Vagina (tissue), 2 donors: ENCODE results near the gene ANKRD29.

ENCODE experiments used
- CTCF ChIP-seq, 3 experiments: fragments of 450-650 bp in 2 of 3; fragments of 200-600 bp in 1 of 3; sonication (generic) in 1 of 3; IDR thresholded peaks; one replicate each; pipeline ENCODE4 v1.5.1; 2017 to 2019; ENCODE audit warnings: antibody characterized with exemption in 3 of 3, mild to moderate bottlenecking in 2 of 3, moderate library complexity in 2 of 3
- POLR2A ChIP-seq, 2 donors: fragments of 450-650 bp; IDR thresholded peaks; one replicate each; pipeline ENCODE4 v1.6.1; 2017; ENCODE audit warnings: antibody characterized with exemption in 2 of 2, mild to moderate bottlenecking in 2 of 2, moderate library complexity in 2 of 2
- POLR2AphosphoS5 ChIP-seq, 2 donors: sonication (generic); formaldehyde crosslinking; IDR thresholded peaks; one replicate each; pipeline ENCODE4 v1.9.0; 2017; ENCODE audit warnings: antibody characterized with exemption in 2 of 2, mild to moderate bottlenecking in 2 of 2, low read depth in 1 of 2; ENCODE audit not compliant: insufficient read depth in 1 of 2

- TF ChIP-seq CTCF (IDR thresholded peaks at IDR 0.05) (no peak), POLR2AphosphoS5 (IDR thresholded peaks at IDR 0.05; ENCODE audit: insufficient read depth in 1 of 2, low read depth in 1 of 2) (peak in 1 of 2 donors; percentile 53), POLR2A (IDR thresholded peaks at IDR 0.05) (no peak)
Measured at GRCh38 chr18:23585007-23585871, 77.5 kb downstream of the ANKRD29 start.
